ENCODE results near the gene ASXL2. TPM values are rescaled to one million over a fixed set of nuclear protein-coding genes. Genes with fewer than 3 reads are reported as not detected.
"Not testable (repeated sequence)": the region's sequence is repeated elsewhere in the genome, so short reads cannot be mapped to it uniquely, and the experiment has no call there.

ASXL2 gene
- total RNA-seq = 10 to 100 TPM; 56.6 to 62.2 TPM
- polyA plus RNA-seq = 10 to 100 TPM in 1 of 3 donors, 1 to 10 TPM in 2; 7.6 to 11.2 (median 9.9) TPM
- total RNA-seq = 42.1 to 80.4 (median 71.3) reads per million in 6 experiments

- DNase-seq = peak; percentile 90 to 99 (median 97)
- H3K4me1 Mint-ChIP-seq = peaks cover 18 to 40% (median 37%) of the 10 kb centered on the region in 4 donors
- no peaks in the 10 kb centered on the region for H3K9me3 Mint-ChIP-seq
- peak within 1 kb of the TSS; percentile 96 to 99 (median 97) for H3K4me3 Mint-ChIP-seq
- H3K36me3 Mint-ChIP-seq = peaks cover 0 to 15% (median 0%) of the 10 kb centered on the region in 3 donors
- peak; percentile 86 for ATAC-seq
- POLR2A ChIA-PET = interaction anchor here (0.7 to 2.2 kb wide), 11 partner anchors 13 to 468 kb away, joined by 3 to 21 read pairs (median 5); partner anchors contain the start of genes ADGRF3, DTNB and RAB10
- H3K27ac Mint-ChIP-seq = peak within 1 kb of the TSS; percentile 95 to 99 (median 98)
- no peaks in the 10 kb centered on the region for H3K27me3 Mint-ChIP-seq
Measured at GRCh38 chr2:25878361-25879132, at the start of gene ASXL2. Gene ASXL2 (minus strand): TSS chr2:25878487. CDS start chr2:25878222, 265 bp downstream.

DNA sequence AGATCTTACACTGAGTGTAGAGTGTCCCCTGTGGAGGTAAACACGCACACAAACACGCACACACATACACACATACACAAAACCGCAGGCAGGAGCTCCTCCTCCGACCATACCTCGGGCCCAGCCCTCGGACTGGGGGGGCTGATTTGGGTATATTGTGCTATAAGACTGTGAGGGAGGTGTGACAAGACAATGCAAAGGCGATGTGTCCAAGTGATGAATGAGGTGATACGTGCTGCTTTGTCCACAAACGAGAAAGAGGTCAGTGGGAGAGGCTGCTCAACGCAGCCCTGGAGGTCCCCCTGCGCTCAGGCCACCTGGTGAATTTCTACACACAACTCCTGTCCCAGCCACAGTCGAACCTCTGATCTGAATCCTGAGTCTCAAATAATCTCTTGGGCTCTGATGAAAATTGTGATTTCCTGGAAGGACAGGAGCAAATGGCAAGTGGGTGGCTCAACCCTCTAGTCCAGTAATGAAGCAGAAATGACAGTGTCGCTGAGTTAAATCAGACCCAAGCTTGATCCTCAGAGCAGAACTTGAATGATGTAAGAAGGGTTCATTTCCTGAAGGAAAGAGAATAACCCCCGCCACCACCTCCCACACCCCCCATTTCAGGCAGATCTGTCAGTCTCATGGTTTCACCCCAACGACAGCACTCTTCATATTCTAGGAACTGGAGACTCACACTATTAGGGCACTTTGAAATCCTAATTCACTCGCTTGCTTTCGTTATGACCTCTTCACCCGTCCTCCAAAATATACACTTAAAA is 48.9 kb upstream of the ASXL2 start:
- H3K27me3 Mint-ChIP-seq = no peaks in the 10 kb centered on the region
- POLR2A ChIA-PET = no interaction called here
- H3K4me3 Mint-ChIP-seq = no peak overlapping the region
- no peaks in the 10 kb centered on the region for H3K9me3 Mint-ChIP-seq
- no peak for ATAC-seq
- peaks cover 0 to 12% (median 7%) of the 10 kb centered on the region in 3 donors for H3K36me3 Mint-ChIP-seq
- DNase-seq = no peak
- H3K4me1 Mint-ChIP-seq = no peaks in the 10 kb centered on the region
- H3K27ac Mint-ChIP-seq = peak overlapping the region in 1 of 10 donors; percentile 19

DNA sequence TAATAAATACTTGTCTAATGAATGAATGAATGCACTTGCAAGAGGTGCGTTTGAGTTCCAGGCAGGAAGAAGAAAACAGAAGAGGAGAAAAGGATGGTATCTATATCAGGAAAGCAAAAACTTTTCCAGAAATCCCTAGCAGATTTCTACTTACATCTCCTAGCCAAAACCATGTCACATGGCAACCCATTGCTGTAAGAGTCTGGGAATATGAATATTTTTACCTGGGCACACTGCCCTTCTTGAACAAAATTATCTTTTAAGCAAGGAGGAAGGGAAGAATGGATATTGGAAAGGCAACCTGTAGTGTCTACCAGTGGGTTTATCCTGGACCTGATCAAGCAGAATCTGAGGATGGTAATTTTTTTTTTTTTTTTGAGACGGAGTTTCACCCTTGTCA is 44.2 kb upstream of the ASXL2 start:
- H3K9me3 Mint-ChIP-seq = no peaks in the 10 kb centered on the region
- ATAC-seq (no peak), DNase-seq (no peak)
- no peak overlapping the region for H3K4me3 Mint-ChIP-seq
- POLR2A ChIA-PET = no interaction called here
- H3K27me3 Mint-ChIP-seq = no peaks in the 10 kb centered on the region
- no peak overlapping the region for H3K27ac Mint-ChIP-seq
- H3K4me1 Mint-ChIP-seq = no peaks in the 10 kb centered on the region
- H3K36me3 Mint-ChIP-seq = no peaks in the 10 kb centered on the region

DNA sequence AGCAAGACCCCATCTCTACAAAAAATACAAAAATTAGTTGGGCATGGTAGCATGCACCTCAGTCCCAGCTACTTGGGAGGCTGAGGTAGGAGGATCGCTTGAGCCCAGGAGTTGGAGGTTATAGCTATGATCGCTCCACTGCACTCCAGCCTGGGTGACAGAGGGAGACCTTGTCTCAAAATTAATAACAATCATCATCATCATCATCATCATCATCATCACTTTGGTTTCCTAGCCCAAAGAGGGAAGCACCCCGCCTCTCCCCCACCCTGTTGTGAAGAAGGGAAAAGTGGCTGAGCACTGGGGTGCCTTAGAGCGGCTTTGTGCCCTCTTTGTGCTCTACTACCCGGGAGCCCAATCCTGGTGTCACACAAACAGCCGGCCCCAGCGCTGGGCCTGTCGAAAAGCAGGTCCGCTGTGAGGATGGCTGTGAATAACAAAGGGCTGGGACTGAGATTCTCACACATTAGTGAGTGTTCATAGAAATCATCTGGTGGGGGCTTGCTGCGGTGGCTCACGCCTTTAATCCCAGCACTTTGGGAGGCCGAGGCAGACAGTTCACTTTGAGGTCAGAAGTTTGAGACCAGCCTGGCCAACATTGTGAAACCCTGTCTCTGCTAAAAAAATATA is 42.6 kb upstream of the ASXL2 start:
- Mint-ChIP-seq H3K9me3 (no peaks in the 10 kb centered on the region), H3K4me3 (no peak overlapping the region), H3K27ac (no peak overlapping the region), H3K27me3 (no peaks in the 10 kb centered on the region), H3K4me1 (peaks cover 6 to 11% (median 9%) of the 10 kb centered on the region in 4 donors), H3K36me3 (no peaks in the 10 kb centered on the region)
- DNase-seq (no peak), ATAC-seq (no peak)
- POLR2A ChIA-PET = no interaction called here

DNA sequence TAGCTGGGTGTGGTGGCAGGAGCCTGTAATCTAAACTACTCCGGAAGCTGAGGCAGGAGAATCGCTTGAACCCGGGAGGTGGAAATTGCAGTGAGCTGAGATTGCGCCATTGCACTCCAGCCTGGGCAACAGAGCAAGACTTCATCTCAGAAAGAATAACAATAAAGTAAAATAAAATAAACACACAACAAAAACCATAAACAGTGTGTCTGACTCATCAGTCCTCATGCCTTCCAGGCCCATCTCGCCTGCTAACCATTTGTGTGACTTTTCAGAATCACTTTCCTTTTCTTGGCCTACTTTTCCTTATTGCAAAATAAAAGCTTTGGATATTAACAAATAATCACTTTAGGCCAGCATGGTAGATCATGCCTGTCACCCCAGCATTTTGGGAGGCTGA is 42.0 kb upstream of the ASXL2 start:
- peaks cover 6 to 14% (median 12%) of the 10 kb centered on the region in 4 donors for H3K4me1 Mint-ChIP-seq
- DNase-seq (no peak), ATAC-seq (no peak)
- no peaks in the 10 kb centered on the region for H3K27me3 Mint-ChIP-seq
- no peak overlapping the region for H3K4me3 Mint-ChIP-seq
- H3K9me3 Mint-ChIP-seq = no peaks in the 10 kb centered on the region
- POLR2A ChIA-PET = no interaction called here
- no peak overlapping the region for H3K27ac Mint-ChIP-seq
- no peaks in the 10 kb centered on the region for H3K36me3 Mint-ChIP-seq

DNA sequence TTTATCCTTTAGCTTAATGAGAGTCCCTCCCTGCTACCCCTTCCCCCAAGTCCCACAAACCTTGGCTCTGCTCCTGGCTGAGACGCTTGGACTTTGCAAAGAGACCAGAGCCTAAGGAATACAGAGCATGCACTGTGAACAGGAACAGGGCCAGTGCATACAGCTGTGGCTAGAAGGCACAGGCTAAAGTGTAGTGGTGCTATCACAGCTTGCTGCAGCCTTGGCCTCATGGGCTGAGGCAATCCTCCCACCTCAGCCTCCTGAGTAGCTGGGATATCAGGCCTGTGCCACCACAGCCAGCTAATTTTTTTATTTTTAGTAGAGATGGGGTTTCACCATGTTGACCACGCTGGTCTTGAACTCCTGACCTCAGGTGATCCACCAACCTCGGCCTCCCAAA is 39.5 kb upstream of the ASXL2 start:
- DNase-seq (no peak), ATAC-seq (no peak)
- H3K4me3 Mint-ChIP-seq = no peak overlapping the region
- no peak overlapping the region for H3K27ac Mint-ChIP-seq
- H3K36me3 Mint-ChIP-seq = no peaks in the 10 kb centered on the region
- POLR2A ChIA-PET = no interaction called here
- no peaks in the 10 kb centered on the region for H3K9me3 Mint-ChIP-seq
- no peaks in the 10 kb centered on the region for H3K27me3 Mint-ChIP-seq
- peaks cover 8 to 16% (median 15%) of the 10 kb centered on the region in 4 donors for H3K4me1 Mint-ChIP-seq

- peaks cover 9 to 17% (median 15%) of the 10 kb centered on the region in 4 donors for H3K4me1 Mint-ChIP-seq
- H3K27ac Mint-ChIP-seq, DNase-seq, H3K4me3 Mint-ChIP-seq, H3K27me3 Mint-ChIP-seq, H3K9me3 Mint-ChIP-seq, H3K36me3 Mint-ChIP-seq, ATAC-seq, POLR2A ChIA-PET: not testable (repeated sequence)
Measured at GRCh38 chr2:25917411-25917810, 39.1 kb upstream of the ASXL2 start.

GRCh38 chr2:25915944-25916772 is 37.9 kb upstream of the ASXL2 start:
- not testable (repeated sequence) for H3K36me3 Mint-ChIP-seq, H3K9me3 Mint-ChIP-seq, H3K27me3 Mint-ChIP-seq
- H3K4me3 Mint-ChIP-seq = peak overlapping the region; percentile 69 to 93 (median 80)
- POLR2A ChIA-PET = interaction anchor here (1.5 kb wide), 1 partner anchor 38 kb away, joined by 11 read pairs; the partner anchor contains the start of gene ASXL2
- peak overlapping the region; percentile 33 to 82 (median 69) for H3K27ac Mint-ChIP-seq
- ATAC-seq (peak in 1 of 2 donors; percentile 43), DNase-seq (peak in 8 of 10 donors; percentile 2 to 55 (median 39))
- H3K4me1 Mint-ChIP-seq = peaks cover 9 to 17% (median 15%) of the 10 kb centered on the region in 4 donors

- not testable (repeated sequence) for DNase-seq, H3K27ac Mint-ChIP-seq, H3K9me3 Mint-ChIP-seq, H3K27me3 Mint-ChIP-seq, H3K36me3 Mint-ChIP-seq, H3K4me3 Mint-ChIP-seq, ATAC-seq
- POLR2A ChIA-PET = interaction anchor here (1.5 kb wide), 1 partner anchor 37 kb away, joined by 11 read pairs; the partner anchor contains the start of gene ASXL2
- H3K4me1 Mint-ChIP-seq = peaks cover 9 to 17% (median 15%) of the 10 kb centered on the region in 4 donors
Measured at GRCh38 chr2:25915411-25915810, 37.1 kb upstream of the ASXL2 start.

- ATAC-seq, H3K4me3 Mint-ChIP-seq, POLR2A ChIA-PET, H3K36me3 Mint-ChIP-seq, H3K27me3 Mint-ChIP-seq, H3K9me3 Mint-ChIP-seq, DNase-seq: not testable (repeated sequence)
- Mint-ChIP-seq H3K27ac (peak overlapping the region in 1 of 10 donors; percentile 79), H3K4me1 (peaks cover 9 to 17% (median 15%) of the 10 kb centered on the region in 4 donors)
Measured at GRCh38 chr2:25913696-25913973, 35.3 kb upstream of the ASXL2 start.

GRCh38 chr2:25912851-25913695 is 34.8 kb upstream of the ASXL2 start:
- no peaks in the 10 kb centered on the region for H3K36me3 Mint-ChIP-seq
- no peak for ATAC-seq
- no peaks in the 10 kb centered on the region for H3K9me3 Mint-ChIP-seq
- H3K4me1 Mint-ChIP-seq = peaks cover 9 to 17% (median 15%) of the 10 kb centered on the region in 4 donors
- H3K4me3 Mint-ChIP-seq = no peak overlapping the region
- POLR2A ChIA-PET = interaction anchor here (0.7 kb wide), 1 partner anchor 9 kb away, joined by 3 read pairs; no protein-coding TSS in a partner anchor
- H3K27me3 Mint-ChIP-seq = no peaks in the 10 kb centered on the region
- peak in 2 of 10 donors; percentile 14 to 29 for DNase-seq
- peak overlapping the region in 1 of 10 donors; percentile 79 for H3K27ac Mint-ChIP-seq
